Measurements from ENCODE around the gene ALDH3A2. TPM values are rescaled to one million over a fixed set of nuclear protein-coding genes. Genes with fewer than 3 reads are reported as not detected.

Gene ALDH3A2
- total RNA-seq, 2 experiments from 2014 or later, result 29.7 to 41.1 TPM

DNA sequence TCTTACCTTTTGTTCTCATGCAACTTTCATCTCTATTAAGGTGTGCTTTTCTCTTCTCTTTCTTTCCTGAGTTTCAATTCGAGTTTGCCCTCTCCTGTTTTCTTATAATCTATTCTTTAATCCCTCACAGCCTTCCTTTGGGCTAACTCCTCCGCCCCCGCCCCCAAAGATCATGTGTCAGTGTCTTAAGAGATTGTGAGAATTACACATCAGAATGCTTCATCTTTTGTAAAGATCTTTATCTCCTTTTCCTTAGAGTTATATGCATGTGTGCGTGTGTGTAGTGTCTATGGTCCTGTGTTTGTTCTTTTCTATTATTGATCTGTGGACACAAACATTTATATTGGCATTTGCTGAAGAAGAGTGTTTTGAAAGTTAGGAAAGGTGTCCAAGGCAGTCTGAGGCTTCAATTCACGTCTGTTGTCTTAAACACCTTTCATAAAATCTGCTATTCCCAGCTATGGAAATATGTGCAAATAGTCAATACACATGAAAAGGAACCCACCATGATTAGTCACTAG, 6.1 kb upstream of the ALDH3A2 start:
- 0 out of 2 replicates have a peak, but pooled peaks cover 6% of the 10 kb centered on the region for H3K9me3 ChIP-seq (ENCODE audit: low read length)
- no peak overlapping the region for H2AFZ ChIP-seq (ENCODE audit: low read length)
- peaks cover 5% of the 10 kb centered on the region for H3K4me1 ChIP-seq (ENCODE audit: insufficient read depth, low read length, poor library complexity, severe bottlenecking)
- no peak overlapping the region for H3K4me2 ChIP-seq (ENCODE audit: low read length)
- H4K20me1 ChIP-seq (ENCODE audit: insufficient read depth, low read length), result no peaks in the 10 kb centered on the region
- no peak overlapping the region for H3K27ac ChIP-seq (ENCODE audit: low read depth, low read length, poor library complexity, severe bottlenecking)
- CTCF ChIA-PET (ENCODE audit: unreplicated experiment), result no interaction called here
- TF ChIP-seq, protein P1, sequence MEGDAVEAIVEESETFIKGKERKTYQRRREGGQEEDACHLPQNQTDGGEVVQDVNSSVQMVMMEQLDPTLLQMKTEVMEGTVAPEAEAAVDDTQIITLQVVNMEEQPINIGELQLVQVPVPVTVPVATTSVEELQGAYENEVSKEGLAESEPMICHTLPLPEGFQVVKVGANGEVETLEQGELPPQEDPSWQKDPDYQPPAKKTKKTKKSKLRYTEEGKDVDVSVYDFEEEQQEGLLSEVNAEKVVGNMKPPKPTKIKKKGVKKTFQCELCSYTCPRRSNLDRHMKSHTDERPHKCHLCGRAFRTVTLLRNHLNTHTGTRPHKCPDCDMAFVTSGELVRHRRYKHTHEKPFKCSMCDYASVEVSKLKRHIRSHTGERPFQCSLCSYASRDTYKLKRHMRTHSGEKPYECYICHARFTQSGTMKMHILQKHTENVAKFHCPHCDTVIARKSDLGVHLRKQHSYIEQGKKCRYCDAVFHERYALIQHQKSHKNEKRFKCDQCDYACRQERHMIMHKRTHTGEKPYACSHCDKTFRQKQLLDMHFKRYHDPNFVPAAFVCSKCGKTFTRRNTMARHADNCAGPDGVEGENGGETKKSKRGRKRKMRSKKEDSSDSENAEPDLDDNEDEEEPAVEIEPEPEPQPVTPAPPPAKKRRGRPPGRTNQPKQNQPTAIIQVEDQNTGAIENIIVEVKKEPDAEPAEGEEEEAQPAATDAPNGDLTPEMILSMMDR (conservative IDR thresholded peaks at IDR 0.05; ENCODE audit: low read length), result no peak
- TF ChIP-seq EZH2phosphoT487 (IDR thresholded peaks at IDR 0.05; ENCODE audit: borderline replicate concordance, low read depth, low read length), result no peak
- DNase-seq (ENCODE audit: low spot score), result no peak
- H3K4me3 ChIP-seq (ENCODE audit: low read depth, low read length, poor library complexity, severe bottlenecking), result no peak overlapping the region
- no peaks in the 10 kb centered on the region for H3K79me2 ChIP-seq (ENCODE audit: insufficient read depth, low read depth, low read length)
- POLR2A ChIA-PET, result interaction anchor here (0.5 to 1.6 kb wide), 3 partner anchors 13 to 333 kb away, joined by 3 to 5 read pairs (median 4); no protein-coding TSS in a partner anchor
- H3K9me2 ChIP-seq (ENCODE audit: insufficient read depth, low read length), result no peaks in the 10 kb centered on the region
- H3K36me3 ChIP-seq (ENCODE audit: insufficient read depth, low read length), result no peaks in the 10 kb centered on the region
- intact Hi-C loops (cut with micrococcal nuclease; ENCODE audit: unreplicated experiment), result loop anchor here (10.0 kb wide), 2 partner anchors 122 to 268 kb away; partner anchors contain the start of gene MAPK7
- BruUV-seq (replicated peaks), result no TSS peak

GRCh38 chr17:19644493-19645210, 3.9 kb upstream of the ALDH3A2 start:
- Histone ChIP-seq H3K36me3 (ENCODE audit: insufficient read depth, low read length) (no peaks in the 10 kb centered on the region; the same call in 1 of the 2 replicates), H2AFZ (ENCODE audit: low read length) (no peak overlapping the region), H3K9me2 (ENCODE audit: insufficient read depth, low read length) (no peaks in the 10 kb centered on the region), H3K79me2 (ENCODE audit: insufficient read depth, low read depth, low read length) (peaks cover 7% of the 10 kb centered on the region), H3K27ac (ENCODE audit: low read depth, low read length, poor library complexity, severe bottlenecking) (no peak overlapping the region), H3K4me3 (ENCODE audit: low read depth, low read length, poor library complexity, severe bottlenecking) (no peak overlapping the region), H3K4me1 (ENCODE audit: insufficient read depth, low read length, poor library complexity, severe bottlenecking) (peaks cover 14% of the 10 kb centered on the region), H4K20me1 (ENCODE audit: insufficient read depth, low read length) (no peaks in the 10 kb centered on the region), H3K9me3 (ENCODE audit: low read length) (no peaks in the 10 kb centered on the region), H3K4me2 (ENCODE audit: low read length) (no peak overlapping the region)
- intact Hi-C loops (cut with micrococcal nuclease; ENCODE audit: unreplicated experiment), result loop anchor here (10.0 kb wide), 2 partner anchors 120 to 270 kb away; partner anchors contain the start of gene MAPK7
- no peak for DNase-seq (ENCODE audit: low spot score)
- CTCF ChIA-PET (ENCODE audit: unreplicated experiment), result no interaction called here
- POLR2A ChIA-PET, result no interaction called here
- no TSS peak for BruUV-seq (replicated peaks)
- TF ChIP-seq EZH2phosphoT487 (IDR thresholded peaks at IDR 0.05; ENCODE audit: borderline replicate concordance, low read depth, low read length), result no peak
- TF ChIP-seq, protein P1 (conservative IDR thresholded peaks at IDR 0.05; ENCODE audit: low read length), result no peak
